Neural progenitor cell (in vitro differentiated cells): Measurements from ENCODE around the gene NDOR1. TPM values are rescaled to one million over a fixed set of nuclear protein-coding genes. Genes with fewer than 3 reads are reported as not detected.

Source experiments
- DNase-seq: peaks from one replicate; pipeline ENCODE4 v3.0.0-alpha.2; 2016; ENCODE audit warnings: low spot score
- H2AFZ ChIP-seq: fragments of 200-600 bp; sonication (generic); replicated peaks from 2 replicates; pipeline ENCODE4 v1.6.1; 2016; ENCODE audit warnings: antibody characterized with exemption
- H3F3A ChIP-seq: fragments of 200-600 bp; sonication (generic); 2 replicates; pipeline ENCODE4 v1.6.1; 2016; ENCODE audit warnings: antibody characterized with exemption, low read depth
- H3K27ac ChIP-seq: fragments of 200-600 bp; sonication (generic); 2 replicates; pipeline ENCODE4 v1.5.1; 2016; ENCODE audit warnings: mild to moderate bottlenecking
- H3K27me3 ChIP-seq: fragments of 200-600 bp; sonication (generic); 2 replicates; pipeline ENCODE4 v1.6.1; 2016; ENCODE audit warnings: mild to moderate bottlenecking, moderate library complexity
- H3K36me3 ChIP-seq: fragments of 200-600 bp; sonication (generic); 2 replicates; pipeline ENCODE4 v1.5.1; 2016
- H3K4me1 ChIP-seq: fragments of 200-600 bp; sonication (generic); 2 replicates; pipeline ENCODE4 v1.6.1; 2016; ENCODE audit warnings: mixed run types
- H3K4me2 ChIP-seq: fragments of 200-600 bp; sonication (generic); 2 replicates; pipeline ENCODE4 v1.6.1; 2016
- H3K4me3 ChIP-seq: fragments of 200-600 bp; sonication (generic); 2 replicates; pipeline ENCODE4 v1.5.1; 2016
- H3K79me2 ChIP-seq: fragments of 200-600 bp; sonication (generic); 2 replicates; pipeline ENCODE4 v1.6.1; 2016; ENCODE audit warnings: low read depth
- H3K9ac ChIP-seq: fragments of 200-600 bp; sonication (generic); 2 replicates; pipeline ENCODE4 v1.6.1; 2016
- H3K9me3 ChIP-seq: fragments of 200-600 bp; sonication (generic); 2 replicates; pipeline ENCODE4 v1.5.1; 2016; ENCODE audit warnings: low read depth
- H4K20me1 ChIP-seq: fragments of 200-600 bp; sonication (generic); 2 replicates; pipeline ENCODE4 v1.6.1; 2016; ENCODE audit warnings: low read depth
- H3K27ac Mint-ChIP-seq: 3 replicates; pipeline ENCODE4 v1.8.0; 2021; ENCODE audit warnings: mixed read lengths
- H3K27me3 Mint-ChIP-seq: 2 replicates; pipeline ENCODE4 v1.8.0; 2022; ENCODE audit warnings: low read depth, mild to moderate bottlenecking, inconsistent platforms, moderate library complexity, mixed read lengths; ENCODE audit not compliant: insufficient read depth
- H3K36me3 Mint-ChIP-seq: 3 replicates; pipeline ENCODE4 v1.8.0; 2021; ENCODE audit warnings: mixed read lengths
- H3K4me1 Mint-ChIP-seq: 3 replicates; pipeline ENCODE4 v1.8.0; 2021; ENCODE audit warnings: mixed read lengths
- H3K4me3 Mint-ChIP-seq: 3 replicates; pipeline ENCODE4 v1.8.0; 2021; ENCODE audit warnings: mild to moderate bottlenecking, moderate library complexity, mixed read lengths
- H3K9me3 Mint-ChIP-seq: 3 replicates; pipeline ENCODE4 v1.8.0; 2020; ENCODE audit warnings: mixed read lengths
- EZH2 ChIP-seq: fragments of 200-600 bp; sonication (generic); IDR thresholded peaks from 2 replicates; pipeline ENCODE4 v1.6.1; 2017; ENCODE audit warnings: antibody characterized with exemption, mild to moderate bottlenecking, moderate library complexity
- EZH2phosphoT487 ChIP-seq: fragments of 200-600 bp; sonication (generic); IDR thresholded peaks from 2 replicates; pipeline ENCODE4 v1.6.1; 2017; ENCODE audit warnings: antibody characterized with exemption
- total RNA-seq: library from RNA; depleted of rRNA; stranded (reverse); fragments of >200 nt; gene quantifications from 2 replicates; pipeline ENCODE4 v1.2.3, GENCODE V29; 2015; ENCODE audit warnings: low replicate concordance
- TF ChIP-seq, protein P1 (sequence below): fragments of 200-600 bp; sonication (generic); IDR thresholded peaks from 2 replicates; pipeline ENCODE4 v1.5.1; 2017; ENCODE audit warnings: antibody characterized with exemption, mild to moderate bottlenecking

The NDOR1 gene
- total RNA-seq, 1 donor from 2014 or later, result 5.1 TPM

DNA sequence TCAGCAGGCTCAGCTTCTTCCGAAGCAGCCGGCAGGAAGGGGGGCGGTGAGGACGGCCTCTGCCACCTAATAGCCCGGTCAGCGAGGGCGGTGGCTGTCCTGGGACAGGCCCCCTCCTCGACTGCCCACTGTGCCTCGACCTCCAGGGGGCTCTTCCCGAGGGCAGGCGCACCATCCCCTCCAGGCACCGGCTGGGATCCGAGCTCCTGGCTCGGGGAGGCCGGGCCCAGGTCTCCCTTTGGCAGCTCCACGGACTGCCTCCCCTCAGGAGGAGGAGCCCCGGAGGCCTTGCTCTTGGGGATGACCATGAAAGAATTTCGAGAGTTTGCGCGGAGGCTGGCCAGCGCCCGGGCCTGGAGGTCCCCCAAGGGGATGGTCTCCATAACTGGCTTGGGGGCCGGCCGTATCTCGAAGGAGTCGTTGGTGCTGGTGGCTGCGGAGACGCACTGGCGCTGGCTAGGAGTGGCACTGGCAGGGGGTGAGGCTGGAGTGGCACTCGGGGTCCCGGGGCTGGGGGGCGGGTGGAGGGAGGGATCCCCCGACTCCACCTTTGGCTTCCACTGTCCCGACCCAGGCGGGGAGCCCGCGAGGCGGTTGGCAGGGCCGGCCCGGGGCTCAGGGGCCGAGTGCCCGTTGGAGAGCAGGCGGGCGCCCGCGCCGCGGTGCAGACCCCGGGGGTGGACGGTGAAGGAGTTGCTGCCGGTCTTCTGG is 5.9 kb upstream of the NDOR1 start:
- DNase-seq, result peak; percentile 32
- no peak overlapping the region for H3K27ac ChIP-seq
- no peak overlapping the region for H3K9ac ChIP-seq
- H3K4me2 ChIP-seq, result peak overlapping the region; percentile 85
- H3K27me3 ChIP-seq, result peaks cover 7% of the 10 kb centered on the region
- no peaks in the 10 kb centered on the region for H3K36me3 ChIP-seq
- peaks cover 30% of the 10 kb centered on the region for H3F3A ChIP-seq
- no peaks in the 10 kb centered on the region for H3K9me3 ChIP-seq
- H3K4me1 Mint-ChIP-seq, result peaks cover 24% of the 10 kb centered on the region
- peaks cover 51% of the 10 kb centered on the region for H3K79me2 ChIP-seq
- H3K4me3 ChIP-seq, result peak overlapping the region; percentile 57
- no peaks in the 10 kb centered on the region for H3K9me3 Mint-ChIP-seq
- peaks cover 8% of the 10 kb centered on the region for H3K27me3 Mint-ChIP-seq
- H3K4me1 ChIP-seq, result peaks cover 18% of the 10 kb centered on the region
- no peak overlapping the region for H3K27ac Mint-ChIP-seq
- H2AFZ ChIP-seq, result no peak overlapping the region
- H3K36me3 Mint-ChIP-seq, result peaks cover 4% of the 10 kb centered on the region
- TF ChIP-seq EZH2 (no peak), EZH2phosphoT487 (no peak)
- TF ChIP-seq, protein P1, sequence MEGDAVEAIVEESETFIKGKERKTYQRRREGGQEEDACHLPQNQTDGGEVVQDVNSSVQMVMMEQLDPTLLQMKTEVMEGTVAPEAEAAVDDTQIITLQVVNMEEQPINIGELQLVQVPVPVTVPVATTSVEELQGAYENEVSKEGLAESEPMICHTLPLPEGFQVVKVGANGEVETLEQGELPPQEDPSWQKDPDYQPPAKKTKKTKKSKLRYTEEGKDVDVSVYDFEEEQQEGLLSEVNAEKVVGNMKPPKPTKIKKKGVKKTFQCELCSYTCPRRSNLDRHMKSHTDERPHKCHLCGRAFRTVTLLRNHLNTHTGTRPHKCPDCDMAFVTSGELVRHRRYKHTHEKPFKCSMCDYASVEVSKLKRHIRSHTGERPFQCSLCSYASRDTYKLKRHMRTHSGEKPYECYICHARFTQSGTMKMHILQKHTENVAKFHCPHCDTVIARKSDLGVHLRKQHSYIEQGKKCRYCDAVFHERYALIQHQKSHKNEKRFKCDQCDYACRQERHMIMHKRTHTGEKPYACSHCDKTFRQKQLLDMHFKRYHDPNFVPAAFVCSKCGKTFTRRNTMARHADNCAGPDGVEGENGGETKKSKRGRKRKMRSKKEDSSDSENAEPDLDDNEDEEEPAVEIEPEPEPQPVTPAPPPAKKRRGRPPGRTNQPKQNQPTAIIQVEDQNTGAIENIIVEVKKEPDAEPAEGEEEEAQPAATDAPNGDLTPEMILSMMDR, result no peak
- peak overlapping the region; percentile 86 for H3K4me3 Mint-ChIP-seq
- H4K20me1 ChIP-seq, result peaks cover 71% of the 10 kb centered on the region

DNA sequence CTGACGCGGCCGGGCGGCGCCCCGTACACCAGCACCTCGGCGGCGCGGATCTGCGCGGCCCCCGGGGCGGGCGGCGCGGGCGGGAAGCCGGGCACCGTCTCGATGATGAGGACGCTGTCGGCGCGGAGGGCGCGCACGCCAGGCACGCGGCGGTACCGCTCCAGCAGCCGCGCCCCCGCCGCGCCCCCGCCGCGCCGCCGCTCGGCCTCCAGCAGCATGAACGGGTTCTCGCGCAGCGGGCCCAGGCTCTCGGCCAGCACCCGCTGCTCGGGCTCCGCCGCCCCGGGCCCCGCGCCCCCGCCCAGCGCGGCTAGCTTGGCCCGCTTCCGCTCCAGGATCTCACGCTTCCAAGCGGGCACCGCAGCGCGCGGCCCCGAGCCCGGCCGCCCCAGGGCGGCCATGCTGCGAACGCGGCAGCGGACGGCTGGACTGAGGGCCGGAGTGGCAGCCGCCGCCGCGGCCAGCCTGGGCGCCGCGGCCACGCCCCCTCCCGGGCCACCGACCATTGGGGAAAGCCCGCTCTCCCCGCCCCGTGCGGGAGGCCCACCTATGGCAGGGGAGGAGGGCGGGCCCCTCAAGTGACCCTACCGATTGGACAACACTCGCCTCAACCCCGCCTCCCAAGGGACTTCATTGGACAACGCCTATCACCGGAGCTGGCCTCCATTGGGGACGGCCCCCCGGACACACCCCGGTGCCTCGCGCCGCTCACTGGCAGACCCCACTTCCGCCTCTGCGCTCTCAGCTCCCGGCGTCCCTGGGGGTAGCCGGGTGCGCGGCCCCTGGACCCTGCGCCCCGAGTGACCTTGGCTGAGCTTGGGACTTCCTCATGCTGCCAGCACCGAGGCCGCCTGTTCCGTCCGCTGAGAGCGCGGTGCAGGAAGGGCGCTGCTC is 4.9 kb upstream of the NDOR1 start, which contains the start of gene TPRN:
TPRN (minus strand) TSS at position 431 of the 894 bp plus-strand sequence; CDS start at position 401, 30 bp downstream.
- Histone ChIP-seq H3K27me3 (peaks cover 7% of the 10 kb centered on the region), H4K20me1 (peaks cover 65% of the 10 kb centered on the region), H3K9me3 (no peaks in the 10 kb centered on the region), H3K79me2 (peaks cover 58% of the 10 kb centered on the region), H3K27ac (no peak within 1 kb of the TSS), H2AFZ (no peak within 1 kb of the TSS), H3F3A (peaks cover 34% of the 10 kb centered on the region), H3K4me2 (peak within 1 kb of the TSS; percentile 93), H3K4me3 (peak within 1 kb of the TSS; percentile 72), H3K36me3 (no peaks in the 10 kb centered on the region), H3K9ac (peak within 1 kb of the TSS; percentile 41), H3K4me1 (peaks cover 20% of the 10 kb centered on the region)
- H3K4me3 Mint-ChIP-seq, result peak within 1 kb of the TSS; percentile 86
- peaks cover 9% of the 10 kb centered on the region for H3K27me3 Mint-ChIP-seq
- DNase-seq, result peak; percentile 100
- peaks cover 4% of the 10 kb centered on the region for H3K36me3 Mint-ChIP-seq
- peaks cover 23% of the 10 kb centered on the region for H3K4me1 Mint-ChIP-seq
- H3K9me3 Mint-ChIP-seq, result no peaks in the 10 kb centered on the region
- H3K27ac Mint-ChIP-seq, result no peak within 1 kb of the TSS
- TF ChIP-seq EZH2, result no peak
- TF ChIP-seq EZH2phosphoT487, result no peak
- TF ChIP-seq, protein P1, result no peak

DNA sequence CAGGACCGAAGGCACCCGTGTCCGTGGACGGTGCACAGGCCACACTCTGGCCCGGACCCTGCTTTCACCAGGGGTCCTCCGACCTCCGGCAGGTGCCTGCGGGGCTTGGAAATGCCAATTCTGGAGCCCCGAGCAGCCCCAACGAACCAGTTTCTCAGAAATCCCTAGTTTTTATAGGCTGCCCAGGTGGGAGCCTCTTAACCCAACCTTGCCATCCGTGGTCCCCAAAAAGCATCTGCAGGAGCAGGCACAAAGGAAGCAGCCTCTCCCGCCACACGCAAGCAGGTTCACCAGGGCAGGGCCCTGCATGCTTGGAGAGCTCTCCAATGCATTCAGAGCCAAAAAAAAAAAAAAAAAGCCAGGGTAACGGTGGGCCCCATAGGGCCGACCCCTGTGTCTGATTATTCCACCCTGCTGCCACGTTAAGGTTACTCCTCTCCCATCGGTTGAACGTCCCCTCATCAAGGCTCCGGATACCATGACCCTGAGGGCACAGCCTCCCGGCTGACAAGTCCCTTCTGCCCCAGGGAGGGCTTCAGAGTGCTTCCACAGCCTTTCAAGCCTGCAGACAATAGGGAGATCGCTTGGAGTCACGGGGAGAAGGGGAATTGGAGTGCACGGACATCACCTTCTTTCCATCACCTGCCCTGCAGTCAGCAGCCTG is 4.2 kb upstream of the NDOR1 start:
- no peak overlapping the region for H3K27ac ChIP-seq
- H3K4me3 ChIP-seq, result peak overlapping the region; percentile 60
- H3F3A ChIP-seq, result peaks cover 34% of the 10 kb centered on the region
- TF ChIP-seq EZH2, result no peak
- TF ChIP-seq, protein P1, result no peak
- TF ChIP-seq EZH2phosphoT487, result no peak
- H3K9me3 Mint-ChIP-seq, result no peaks in the 10 kb centered on the region
- H3K4me1 ChIP-seq, result peaks cover 23% of the 10 kb centered on the region
- peaks cover 4% of the 10 kb centered on the region for H3K36me3 Mint-ChIP-seq
- no peak overlapping the region for H3K27ac Mint-ChIP-seq
- no peak overlapping the region for H2AFZ ChIP-seq
- H3K36me3 ChIP-seq, result no peaks in the 10 kb centered on the region
- peaks cover 66% of the 10 kb centered on the region for H3K79me2 ChIP-seq
- H3K9ac ChIP-seq, result peak overlapping the region; percentile 41
- peaks cover 60% of the 10 kb centered on the region for H4K20me1 ChIP-seq
- no peaks in the 10 kb centered on the region for H3K9me3 ChIP-seq
- H3K4me2 ChIP-seq, result peak overlapping the region; percentile 93
- DNase-seq, result peak; percentile 48
- peaks cover 7% of the 10 kb centered on the region for H3K27me3 ChIP-seq
- peaks cover 11% of the 10 kb centered on the region for H3K27me3 Mint-ChIP-seq
- H3K4me1 Mint-ChIP-seq, result peaks cover 28% of the 10 kb centered on the region
- peak overlapping the region; percentile 84 for H3K4me3 Mint-ChIP-seq
